Measurements from ENCODE around the gene CACNA1H. TPM values are rescaled to one million over a fixed set of nuclear protein-coding genes. Genes with fewer than 3 reads are reported as not detected.
"Not testable (repeated sequence)": the region's sequence is repeated elsewhere in the genome, so short reads cannot be mapped to it uniquely, and the experiment has no call there.

Gene CACNA1H
- total and polyA plus RNA-seq, 5 experiments from 2014 or later, result 0.03 to 2.7 (median 1.8) TPM

- POLR2A ChIA-PET, H3K4me3 Mint-ChIP-seq, H3K9me3 Mint-ChIP-seq, H3K4me1 Mint-ChIP-seq, DNase-seq, H3K36me3 Mint-ChIP-seq, H3K27ac Mint-ChIP-seq: not testable (repeated sequence)
- peaks cover under 1 to 12% (median 1%) of the 10 kb centered on the region in 5 donors for H3K27me3 Mint-ChIP-seq
- ATAC-seq, result peak in 1 of 2 donors; percentile 46
Observed at GRCh38 chr16:1253701-1254364, 100.9 kb downstream of the CACNA1H start.

GRCh38 chr16:1254821-1255220 is 101.9 kb downstream of the CACNA1H start:
- H3K27ac Mint-ChIP-seq, H3K36me3 Mint-ChIP-seq, ATAC-seq, H3K4me1 Mint-ChIP-seq, DNase-seq, POLR2A ChIA-PET, H3K9me3 Mint-ChIP-seq, H3K4me3 Mint-ChIP-seq: not testable (repeated sequence)
- H3K27me3 Mint-ChIP-seq, result peaks cover 2 to 16% (median 5%) of the 10 kb centered on the region in 5 donors

GRCh38 chr16:1255276-1256122 is 102.6 kb downstream of the CACNA1H start, which contains the start of gene TPSD1:
Gene TPSD1 (plus strand): TSS chr16:1256069. CDS start chr16:1256281, 212 bp downstream.
- peak in 1 of 10 donors; percentile 37 for DNase-seq
- H3K27me3 Mint-ChIP-seq, result peaks cover 3 to 23% (median 10%) of the 10 kb centered on the region in 5 donors
- H3K4me1 Mint-ChIP-seq, ATAC-seq, H3K27ac Mint-ChIP-seq, POLR2A ChIA-PET, H3K4me3 Mint-ChIP-seq, H3K9me3 Mint-ChIP-seq, H3K36me3 Mint-ChIP-seq: not testable (repeated sequence)

GRCh38 chr16:1256296-1256873 is 103.5 kb downstream of the CACNA1H start:
- ATAC-seq, POLR2A ChIA-PET, H3K36me3 Mint-ChIP-seq, H3K4me1 Mint-ChIP-seq, H3K9me3 Mint-ChIP-seq, H3K4me3 Mint-ChIP-seq, H3K27ac Mint-ChIP-seq: not testable (repeated sequence)
- DNase-seq, result peak in 1 of 10 donors; percentile 31
- H3K27me3 Mint-ChIP-seq, result peaks cover 4 to 27% (median 13%) of the 10 kb centered on the region in 5 donors

GRCh38 chr16:1256874-1257322 is 104.0 kb downstream of the CACNA1H start:
- Mint-ChIP-seq H3K4me3 (no peak overlapping the region), H3K4me1 (peaks cover 3 to 10% (median 5%) of the 10 kb centered on the region in 4 donors), H3K27me3 (peaks cover 4 to 31% (median 14%) of the 10 kb centered on the region in 5 donors), H3K27ac (no peak overlapping the region), H3K36me3 (no peaks in the 10 kb centered on the region), H3K9me3 (no peaks in the 10 kb centered on the region)
- POLR2A ChIA-PET, result no interaction called here
- no peak for ATAC-seq
- peak in 1 of 10 donors; percentile 58 for DNase-seq

- Mint-ChIP-seq H3K27me3 (peaks cover 4 to 38% (median 21%) of the 10 kb centered on the region in 5 donors), H3K36me3 (no peaks in the 10 kb centered on the region), H3K4me3 (no peak overlapping the region), H3K27ac (no peak overlapping the region), H3K9me3 (no peaks in the 10 kb centered on the region), H3K4me1 (peaks cover 3 to 10% (median 5%) of the 10 kb centered on the region in 4 donors)
- no peak for ATAC-seq
- POLR2A ChIA-PET, result no interaction called here
- peak in 2 of 10 donors; percentile 17 to 62 for DNase-seq
Observed at GRCh38 chr16:1257561-1258224, 104.8 kb downstream of the CACNA1H start.

GRCh38 chr16:1258225-1258600 is 105.3 kb downstream of the CACNA1H start:
- H3K9me3 Mint-ChIP-seq, result no peaks in the 10 kb centered on the region
- H3K4me3 Mint-ChIP-seq, result no peak overlapping the region
- POLR2A ChIA-PET, result no interaction called here
- peaks cover 4 to 38% (median 21%) of the 10 kb centered on the region in 5 donors for H3K27me3 Mint-ChIP-seq
- DNase-seq, result no peak
- H3K36me3 Mint-ChIP-seq, result no peaks in the 10 kb centered on the region
- no peak for ATAC-seq
- peaks cover 3 to 10% (median 5%) of the 10 kb centered on the region in 4 donors for H3K4me1 Mint-ChIP-seq
- no peak overlapping the region for H3K27ac Mint-ChIP-seq

- no peaks in the 10 kb centered on the region for H3K36me3 Mint-ChIP-seq
- no peaks in the 10 kb centered on the region for H3K9me3 Mint-ChIP-seq
- POLR2A ChIA-PET, result no interaction called here
- H3K27ac Mint-ChIP-seq, result peak overlapping the region in 3 of 10 donors; percentile 15 to 73 (median 32)
- DNase-seq (no peak), ATAC-seq (no peak)
- peaks cover 4 to 38% (median 21%) of the 10 kb centered on the region in 5 donors for H3K27me3 Mint-ChIP-seq
- H3K4me1 Mint-ChIP-seq, result peaks cover 3 to 10% (median 5%) of the 10 kb centered on the region in 4 donors
- peak overlapping the region; percentile 34 to 80 (median 62) for H3K4me3 Mint-ChIP-seq
Observed at GRCh38 chr16:1258906-1259759, 106.2 kb downstream of the CACNA1H start.

- Mint-ChIP-seq H3K36me3 (no peaks in the 10 kb centered on the region), H3K4me1 (peaks cover 5 to 10% (median 5%) of the 10 kb centered on the region in 4 donors), H3K9me3 (peaks cover 0 to 4% (median 0%) of the 10 kb centered on the region in 9 donors), H3K27ac (no peak overlapping the region), H3K4me3 (no peak overlapping the region), H3K27me3 (peaks cover 6 to 38% (median 21%) of the 10 kb centered on the region in 5 donors)
- no peak for DNase-seq
- POLR2A ChIA-PET, result no interaction called here
- ATAC-seq, result no peak
Observed at GRCh38 chr16:1259760-1260068, 106.8 kb downstream of the CACNA1H start.

GRCh38 chr16:1260101-1260680 is 107.3 kb downstream of the CACNA1H start:
- DNase-seq (no peak), ATAC-seq (no peak)
- peaks cover 0 to 4% (median 0%) of the 10 kb centered on the region in 9 donors for H3K9me3 Mint-ChIP-seq
- POLR2A ChIA-PET, result no interaction called here
- no peak overlapping the region for H3K4me3 Mint-ChIP-seq
- H3K4me1 Mint-ChIP-seq, result peaks cover 5 to 10% (median 5%) of the 10 kb centered on the region in 4 donors
- H3K27ac Mint-ChIP-seq, result no peak overlapping the region
- H3K36me3 Mint-ChIP-seq, result no peaks in the 10 kb centered on the region
- peaks cover 6 to 38% (median 21%) of the 10 kb centered on the region in 5 donors for H3K27me3 Mint-ChIP-seq

GRCh38 chr16:1261131-1261892 is 108.4 kb downstream of the CACNA1H start:
- peaks cover 5 to 10% (median 5%) of the 10 kb centered on the region in 4 donors for H3K4me1 Mint-ChIP-seq
- no peak overlapping the region for H3K4me3 Mint-ChIP-seq
- ATAC-seq (peak in 1 of 2 donors; percentile 18), DNase-seq (no peak)
- H3K36me3 Mint-ChIP-seq, result no peaks in the 10 kb centered on the region
- H3K27me3 Mint-ChIP-seq, result peaks cover 6 to 38% (median 21%) of the 10 kb centered on the region in 5 donors
- H3K27ac Mint-ChIP-seq, result no peak overlapping the region
- peaks cover 0 to 4% (median 0%) of the 10 kb centered on the region in 9 donors for H3K9me3 Mint-ChIP-seq
- POLR2A ChIA-PET, result no interaction called here

All from naive thymus-derived CD8-positive, alpha-beta T cell (primary cell).